NCI-H748 (cell line): Measurements from ENCODE around the gene GALNT11.
"Not testable (repeated sequence)": the region's sequence is repeated elsewhere in the genome, so short reads cannot be mapped to it uniquely, and the experiment has no call there.

Source experiments
- DNase-seq: peaks from one replicate; lab custom pipeline; 2025; ENCODE audit not compliant: unreplicated experiment; lab: John Stamatoyannopoulos, UW

GALNT11 gene

GRCh38 chr7:152027491-152028365 is 2.3 kb downstream of the GALNT11 start:
- DNase-seq, result not testable (repeated sequence)

- DNase-seq, result peak; percentile 69
Measured at GRCh38 chr7:152030059-152030458, 4.6 kb downstream of the GALNT11 start.

- DNase-seq, result not testable (repeated sequence)
Measured at GRCh38 chr7:152030639-152031038, 5.2 kb downstream of the GALNT11 start.

- no peak for DNase-seq
Measured at GRCh38 chr7:152035817-152036216, 10.3 kb downstream of the GALNT11 start.

GRCh38 chr7:152038410-152038809 is 12.9 kb downstream of the GALNT11 start:
- DNase-seq, result not testable (repeated sequence)

- DNase-seq, result not testable (repeated sequence)
Measured at GRCh38 chr7:152043086-152043485, 17.6 kb downstream of the GALNT11 start.

GRCh38 chr7:152044909-152045308 is 19.4 kb downstream of the GALNT11 start:
- DNase-seq, result not testable (repeated sequence)

- DNase-seq, result no peak
Measured at GRCh38 chr7:152046531-152046930, 21.1 kb downstream of the GALNT11 start.

- DNase-seq, result no peak
Measured at GRCh38 chr7:152048051-152048450, 22.6 kb downstream of the GALNT11 start.

GRCh38 chr7:152050547-152050971 is 25.1 kb downstream of the GALNT11 start:
- DNase-seq, result no peak

- no peak for DNase-seq
Measured at GRCh38 chr7:152051968-152052367, 26.5 kb downstream of the GALNT11 start.

GRCh38 chr7:152052771-152053170 is 27.3 kb downstream of the GALNT11 start:
- no peak for DNase-seq

GRCh38 chr7:152054367-152055230 is 29.1 kb downstream of the GALNT11 start:
- DNase-seq, result no peak

GRCh38 chr7:152056621-152057274 is 31.3 kb downstream of the GALNT11 start:
- no peak for DNase-seq

GRCh38 chr7:152059311-152059710 is 33.8 kb downstream of the GALNT11 start:
- DNase-seq, result no peak

GRCh38 chr7:152061086-152061485 is 35.6 kb downstream of the GALNT11 start:
- not testable (repeated sequence) for DNase-seq

- not testable (repeated sequence) for DNase-seq
Measured at GRCh38 chr7:152063192-152063591, 37.7 kb downstream of the GALNT11 start.

GRCh38 chr7:152063821-152064220 is 38.3 kb downstream of the GALNT11 start:
- not testable (repeated sequence) for DNase-seq

- not testable (repeated sequence) for DNase-seq
Measured at GRCh38 chr7:152065800-152066344, 40.4 kb downstream of the GALNT11 start.

GRCh38 chr7:152072421-152072820 is 46.9 kb downstream of the GALNT11 start:
- no peak for DNase-seq

GRCh38 chr7:152073352-152073751 is 47.9 kb downstream of the GALNT11 start:
- no peak for DNase-seq
